Prostate gland (tissue), 2 donors: ENCODE data around the gene UBE2J1.

Source experiments
- CTCF ChIP-seq, 4 experiments: fragments of 200-600 bp in 2 of 4; fragments of 450-650 bp in 2 of 4; sonication (generic) in 2 of 4; IDR thresholded peaks; 1 replicate in 3 of 4; 2 replicates in 1 of 4; pipeline ENCODE4 v1.5.1; 2016 to 2019; ENCODE audit warnings: antibody characterized with exemption in 4 of 4, mild to moderate bottlenecking in 2 of 4, moderate library complexity in 2 of 4
- POLR2A ChIP-seq: fragments of 450-650 bp; IDR thresholded peaks from one replicate; pipeline ENCODE4 v1.6.1; 2016; ENCODE audit warnings: antibody characterized with exemption, mild to moderate bottlenecking

- TF ChIP-seq POLR2A (no peak), CTCF (IDR thresholded peaks at IDR 0.05) (peak in 3 of 4 experiments; percentile 58 to 73 (median 65))
These were observed 16.5 kb upstream of the UBE2J1 start for GRCh38 chr6:89368999-89369398.
